ENCODE data around the gene INS.

GRCh38 chr11:2115308-2115707 is 45.7 kb downstream of the INS start:
- TF ChIP-seq CTCF (IDR thresholded peaks at IDR 0.05; ENCODE audit: insufficient read depth, low read length) (no peak), REST (IDR thresholded peaks at IDR 0.05; ENCODE audit: insufficient replicate concordance, low read depth) (no peak), POLR2AphosphoS5 (IDR thresholded peaks at IDR 0.05; ENCODE audit: low read depth) (no peak), GABPA (IDR thresholded peaks at IDR 0.05; ENCODE audit: low read depth) (no peak)
